ENCODE data around the gene C10orf71. TPM values are rescaled to one million over a fixed set of nuclear protein-coding genes. Genes with fewer than 3 reads are reported as not detected.

The C10orf71 gene
- total and polyA plus RNA-seq, 2 donors from 2014 or later, result 0.28 TPM; not detected in 1

DNA sequence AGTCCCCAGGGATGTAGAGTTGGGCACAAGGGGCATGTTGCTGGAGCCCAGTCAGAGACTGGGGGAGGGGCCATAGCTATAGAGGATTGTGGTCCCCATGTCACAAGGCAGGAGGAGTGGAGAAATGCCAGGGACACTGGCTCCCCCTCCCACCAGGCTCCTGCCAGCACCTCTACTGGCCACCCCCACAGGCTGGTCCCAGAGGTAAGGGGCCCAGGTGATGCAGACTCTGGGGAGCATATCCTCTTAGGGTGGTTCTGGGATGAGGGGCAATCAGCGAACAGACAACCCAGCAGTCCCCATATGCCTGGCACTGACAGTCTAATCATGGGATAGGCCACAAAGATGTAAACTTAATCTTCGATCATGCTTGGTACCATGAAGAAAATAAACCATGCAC is 21.2 kb downstream of the C10orf71 start:
- DNase-seq, result no peak
- no peak overlapping the region for H3K9ac ChIP-seq (ENCODE audit: low read length in 3 of 3)
- H3K36me3 ChIP-seq (ENCODE audit: control insufficient read depth in 2 of 3, insufficient read depth in 3 of 3, low read length in 3 of 3), result no peaks in the 10 kb centered on the region
- H3K4me3 ChIP-seq (ENCODE audit: low read length in 3 of 3), result no peak overlapping the region
- intact Hi-C loops (cut with DNase I), result no loop called here
- no peaks in the 10 kb centered on the region for H3K27me3 ChIP-seq (ENCODE audit: control insufficient read depth, insufficient read depth, low read length)
- H3K9me3 ChIP-seq (ENCODE audit: control insufficient read depth in 2 of 3, insufficient read depth in 1 of 3, low read length in 3 of 3), result no peaks in the 10 kb centered on the region
- no peak for FAIRE-seq
- H3K4me1 ChIP-seq (ENCODE audit: control insufficient read depth in 2 of 3, insufficient read depth in 2 of 3, low read depth in 1 of 3, low read length in 3 of 3), result no peaks in the 10 kb centered on the region
- H3K27ac ChIP-seq (ENCODE audit: low read depth in 2 of 2, low read length in 2 of 2), result no peak overlapping the region
- TF ChIP-seq, protein P1, sequence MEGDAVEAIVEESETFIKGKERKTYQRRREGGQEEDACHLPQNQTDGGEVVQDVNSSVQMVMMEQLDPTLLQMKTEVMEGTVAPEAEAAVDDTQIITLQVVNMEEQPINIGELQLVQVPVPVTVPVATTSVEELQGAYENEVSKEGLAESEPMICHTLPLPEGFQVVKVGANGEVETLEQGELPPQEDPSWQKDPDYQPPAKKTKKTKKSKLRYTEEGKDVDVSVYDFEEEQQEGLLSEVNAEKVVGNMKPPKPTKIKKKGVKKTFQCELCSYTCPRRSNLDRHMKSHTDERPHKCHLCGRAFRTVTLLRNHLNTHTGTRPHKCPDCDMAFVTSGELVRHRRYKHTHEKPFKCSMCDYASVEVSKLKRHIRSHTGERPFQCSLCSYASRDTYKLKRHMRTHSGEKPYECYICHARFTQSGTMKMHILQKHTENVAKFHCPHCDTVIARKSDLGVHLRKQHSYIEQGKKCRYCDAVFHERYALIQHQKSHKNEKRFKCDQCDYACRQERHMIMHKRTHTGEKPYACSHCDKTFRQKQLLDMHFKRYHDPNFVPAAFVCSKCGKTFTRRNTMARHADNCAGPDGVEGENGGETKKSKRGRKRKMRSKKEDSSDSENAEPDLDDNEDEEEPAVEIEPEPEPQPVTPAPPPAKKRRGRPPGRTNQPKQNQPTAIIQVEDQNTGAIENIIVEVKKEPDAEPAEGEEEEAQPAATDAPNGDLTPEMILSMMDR (IDR thresholded peaks at IDR 0.05; ENCODE audit: borderline replicate concordance, extremely low read depth, insufficient read depth), result no peak

DNA sequence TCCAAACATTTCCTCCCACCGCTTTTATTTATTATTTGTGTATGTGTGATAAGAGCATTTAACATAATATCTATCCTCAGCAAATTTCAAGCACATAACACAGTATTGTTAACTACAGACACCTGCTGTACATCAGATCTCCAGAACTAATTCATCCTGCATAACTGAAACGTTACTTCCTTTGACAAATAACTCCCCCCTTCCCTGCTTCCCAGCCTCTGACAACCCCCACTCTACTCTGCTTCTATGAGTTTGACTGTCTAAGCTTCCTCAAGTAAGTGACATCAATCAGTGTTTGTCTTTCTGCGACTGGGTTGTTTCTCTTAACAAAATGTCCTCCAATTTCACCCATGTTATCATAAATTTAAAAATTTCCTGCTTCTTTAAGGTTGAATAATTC is 22.1 kb downstream of the C10orf71 start:
- no peaks in the 10 kb centered on the region for H3K27me3 ChIP-seq (ENCODE audit: control insufficient read depth, insufficient read depth, low read length)
- no peak overlapping the region for H3K27ac ChIP-seq (ENCODE audit: low read depth in 2 of 2, low read length in 2 of 2)
- H3K9ac ChIP-seq (ENCODE audit: low read length in 3 of 3), result no peak overlapping the region
- H3K36me3 ChIP-seq (ENCODE audit: control insufficient read depth in 2 of 3, insufficient read depth in 3 of 3, low read length in 3 of 3), result no peaks in the 10 kb centered on the region
- TF ChIP-seq, protein P1 (IDR thresholded peaks at IDR 0.05; ENCODE audit: borderline replicate concordance, extremely low read depth, insufficient read depth), result no peak
- no peak for FAIRE-seq
- H3K4me1 ChIP-seq (ENCODE audit: control insufficient read depth in 2 of 3, insufficient read depth in 2 of 3, low read depth in 1 of 3, low read length in 3 of 3), result no peaks in the 10 kb centered on the region
- no peaks in the 10 kb centered on the region for H3K9me3 ChIP-seq (ENCODE audit: control insufficient read depth in 2 of 3, insufficient read depth in 1 of 3, low read length in 3 of 3)
- DNase-seq, result no peak
- intact Hi-C loops (cut with DNase I), result no loop called here
- no peak overlapping the region for H3K4me3 ChIP-seq (ENCODE audit: low read length in 3 of 3)

- Histone ChIP-seq H3K36me3 (ENCODE audit: control insufficient read depth in 2 of 3, insufficient read depth in 3 of 3, low read length in 3 of 3) (no peaks in the 10 kb centered on the region), H3K27ac (ENCODE audit: low read depth in 2 of 2, low read length in 2 of 2) (no peak overlapping the region), H3K9ac (ENCODE audit: low read length in 3 of 3) (no peak overlapping the region), H3K4me1 (ENCODE audit: control insufficient read depth in 2 of 3, insufficient read depth in 2 of 3, low read depth in 1 of 3, low read length in 3 of 3) (no peaks in the 10 kb centered on the region), H3K27me3 (ENCODE audit: control insufficient read depth, insufficient read depth, low read length) (no peaks in the 10 kb centered on the region), H3K4me3 (ENCODE audit: low read length in 3 of 3) (no peak overlapping the region), H3K9me3 (ENCODE audit: control insufficient read depth in 2 of 3, insufficient read depth in 1 of 3, low read length in 3 of 3) (no peaks in the 10 kb centered on the region)
- FAIRE-seq (no peak), DNase-seq (no peak)
- intact Hi-C loops (cut with DNase I), result no loop called here
- TF ChIP-seq, protein P1 (IDR thresholded peaks at IDR 0.05; ENCODE audit: borderline replicate concordance, extremely low read depth, insufficient read depth), result no peak
These were observed 23.6 kb downstream of the C10orf71 start for GRCh38 chr10:49322371-49323170.
